Panc1 (cell line): ENCODE measurements around the gene RNF186. TPM values are rescaled to one million over a fixed set of nuclear protein-coding genes. Genes with fewer than 3 reads are reported as not detected.

ENCODE experiments used
- ATAC-seq: fragments of 200-7000 bp; cut with Tn5 transposase; 2 replicates; pipeline ENCODE4 v1.9.1; 2020; ENCODE audit warnings: mild to moderate bottlenecking, moderate library complexity
- BruUV-seq: library from RNA; stranded (reverse); fragments of 400-500 nt; replicated peaks from 2 replicates; lab custom pipeline; 2021; lab: Mats Ljungman, UMichigan
- CTCF ChIA-PET: fragments of 300-600 bp; sonication (Branson Sonifier 250); formaldehyde crosslinking; loops from one replicate; lab custom pipeline; 2022; ENCODE audit warnings: antibody characterized with exemption; lab: Charles Lee
- POLR2A ChIA-PET: fragments of 300-600 bp; sonication (Branson Sonifier 250); formaldehyde crosslinking; loops from one replicate; lab custom pipeline; 2022; ENCODE audit warnings: antibody characterized with exemption; lab: Charles Lee
- DNase-seq: peaks from one replicate; pipeline ENCODE4 v3.0.0-alpha.2; 2010; ENCODE audit warnings: low read depth, low spot score
- H3K27ac ChIP-seq: 2 replicates; pipeline ENCODE4 v1.5.1; 2011; ENCODE audit warnings: mild to moderate bottlenecking, low read length, inconsistent platforms
- H3K27me3 ChIP-seq: fragments of 200-500 bp; sonication (Bioruptor generic); 2 replicates; pipeline ENCODE4 v1.6.0; 2014; ENCODE audit warnings: low read length, inconsistent platforms; ENCODE audit not compliant: control insufficient read depth, insufficient read depth
- H3K36me3 ChIP-seq: fragments of 200-500 bp; sonication (Bioruptor generic); 2 replicates; pipeline ENCODE4 v1.5.1; 2014; ENCODE audit warnings: inconsistent platforms, mild to moderate bottlenecking, low read length, moderate library complexity; ENCODE audit not compliant: control insufficient read depth, insufficient read depth
- H3K4me1 ChIP-seq: 2 replicates; pipeline ENCODE4 v1.5.1; 2011; ENCODE audit warnings: inconsistent platforms, mild to moderate bottlenecking, low read length, moderate library complexity; ENCODE audit not compliant: control insufficient read depth, insufficient read depth
- H3K4me3 ChIP-seq, 2 experiments: 2 replicates each; pipeline ENCODE4 v1.5.1; 2011 to 2012; ENCODE audit warnings: low read depth in 2 of 2, low read length in 2 of 2, mild to moderate bottlenecking in 2 of 2, inconsistent platforms in 1 of 2, moderate library complexity in 1 of 2
- H3K9me3 ChIP-seq: fragments of 200-500 bp; sonication (Bioruptor generic); 2 replicates; pipeline ENCODE4 v1.5.1; 2014; ENCODE audit warnings: low read depth, mild to moderate bottlenecking, inconsistent platforms, low read length, moderate library complexity; ENCODE audit not compliant: control insufficient read depth, insufficient read depth
- POLR2AphosphoS5 ChIP-seq: IDR thresholded peaks from 2 replicates; pipeline ENCODE4 v1.6.1; 2012; ENCODE audit warnings: mild to moderate bottlenecking, low read depth, low read length, moderate library complexity
- SIN3A ChIP-seq: IDR thresholded peaks from 2 replicates; pipeline ENCODE4 v1.6.1; 2012; ENCODE audit warnings: low read depth, mild to moderate bottlenecking, low read length, moderate library complexity, borderline replicate concordance; ENCODE audit not compliant: insufficient read depth
- TCF7L2 ChIP-seq: IDR thresholded peaks from 2 replicates; pipeline ENCODE4 v1.6.1; 2011; ENCODE audit warnings: mild to moderate bottlenecking, low read depth, low read length, inconsistent platforms
- in situ Hi-C: cut with HindIII; loops from 2 replicates; pipeline ENCODE4 v1.10.0; 2016; ENCODE audit warnings: low sequenced_read_pairs, low pct_unique_long_range_greater_than_20kb
- intact Hi-C: fragments of 100-400 bp; cut with micrococcal nuclease; formaldehyde crosslinking; loops from one replicate; pipeline ENCODE4 v1.10.0; 2022; ENCODE audit not compliant: unreplicated experiment
- total RNA-seq: library from RNA; stranded (reverse); gene quantifications from one replicate; pipeline ENCODE4 v1.2.1, GENCODE V29; 2021; ENCODE audit not compliant: unreplicated experiment
- TF ChIP-seq, protein P1 (sequence below), 2 experiments: IDR thresholded peaks; 2 replicates each; pipeline ENCODE4 v1.6.1; 2011 to 2012; ENCODE audit warnings: low read depth in 2 of 2, control low read depth in 1 of 2, low read length in 1 of 2, mild to moderate bottlenecking in 1 of 2, moderate library complexity in 1 of 2; ENCODE audit not compliant: insufficient read depth in 1 of 2
- TF ChIP-seq, protein P2 (sequence below): fragments of 450-650 bp; IDR thresholded peaks from 2 replicates; pipeline ENCODE4 v1.5.1; 2017; ENCODE audit warnings: mild to moderate bottlenecking

The RNF186 gene
- total RNA-seq, 1 experiment from 2014 or later, result not detected

DNA sequence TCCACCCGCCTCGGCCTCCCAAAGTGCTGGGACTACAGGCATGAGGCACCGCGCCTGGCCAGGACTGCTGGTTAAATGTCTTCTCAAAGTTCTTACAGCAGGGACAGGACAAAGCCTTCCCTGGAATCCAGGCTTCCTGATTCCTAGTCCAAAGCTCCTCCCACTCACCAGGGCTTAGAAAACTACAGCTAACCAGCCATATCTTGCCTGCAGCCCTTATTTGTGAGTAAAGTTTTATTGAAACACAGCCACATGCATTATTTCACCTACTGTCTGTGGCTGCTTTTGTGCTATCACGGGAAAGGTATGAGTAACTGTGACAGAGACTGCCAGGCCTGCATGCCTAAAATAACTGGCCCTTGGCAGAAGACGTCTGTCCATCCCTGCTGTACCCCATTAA lies 39.8 kb downstream of the RNF186 start:
- CTCF ChIA-PET, result no interaction called here

DNA sequence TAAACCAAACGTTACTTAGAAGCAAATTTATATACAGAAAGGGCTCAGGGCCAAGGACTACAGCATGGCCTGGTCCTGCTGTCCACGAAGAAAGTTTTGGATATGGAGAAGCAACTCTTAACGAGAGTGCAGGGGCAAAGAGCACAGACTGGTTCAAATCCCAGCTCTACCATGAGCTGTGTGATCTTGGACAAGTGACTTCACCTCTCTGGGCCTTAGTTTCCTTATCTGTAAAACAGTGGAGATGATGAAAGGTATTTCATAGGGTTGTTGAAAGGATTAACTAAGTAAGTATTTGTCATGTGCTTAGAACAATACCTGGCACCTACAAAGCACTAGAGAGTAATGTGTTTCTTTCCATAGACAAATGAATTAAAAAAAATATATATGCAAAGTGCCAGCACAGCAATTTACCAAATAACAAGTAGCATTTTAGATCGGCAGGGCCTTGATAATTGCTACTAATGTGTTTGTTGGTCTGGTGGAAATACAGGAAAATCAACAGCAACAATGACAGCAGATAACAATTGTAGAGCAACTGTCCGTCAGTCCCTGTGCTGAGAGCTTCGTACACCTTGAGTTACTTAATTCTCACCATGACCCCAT lies 40.8 kb downstream of the RNF186 start:
- no peak overlapping the region for H3K27ac ChIP-seq
- no TSS peak for BruUV-seq
- TF ChIP-seq, protein P1, sequence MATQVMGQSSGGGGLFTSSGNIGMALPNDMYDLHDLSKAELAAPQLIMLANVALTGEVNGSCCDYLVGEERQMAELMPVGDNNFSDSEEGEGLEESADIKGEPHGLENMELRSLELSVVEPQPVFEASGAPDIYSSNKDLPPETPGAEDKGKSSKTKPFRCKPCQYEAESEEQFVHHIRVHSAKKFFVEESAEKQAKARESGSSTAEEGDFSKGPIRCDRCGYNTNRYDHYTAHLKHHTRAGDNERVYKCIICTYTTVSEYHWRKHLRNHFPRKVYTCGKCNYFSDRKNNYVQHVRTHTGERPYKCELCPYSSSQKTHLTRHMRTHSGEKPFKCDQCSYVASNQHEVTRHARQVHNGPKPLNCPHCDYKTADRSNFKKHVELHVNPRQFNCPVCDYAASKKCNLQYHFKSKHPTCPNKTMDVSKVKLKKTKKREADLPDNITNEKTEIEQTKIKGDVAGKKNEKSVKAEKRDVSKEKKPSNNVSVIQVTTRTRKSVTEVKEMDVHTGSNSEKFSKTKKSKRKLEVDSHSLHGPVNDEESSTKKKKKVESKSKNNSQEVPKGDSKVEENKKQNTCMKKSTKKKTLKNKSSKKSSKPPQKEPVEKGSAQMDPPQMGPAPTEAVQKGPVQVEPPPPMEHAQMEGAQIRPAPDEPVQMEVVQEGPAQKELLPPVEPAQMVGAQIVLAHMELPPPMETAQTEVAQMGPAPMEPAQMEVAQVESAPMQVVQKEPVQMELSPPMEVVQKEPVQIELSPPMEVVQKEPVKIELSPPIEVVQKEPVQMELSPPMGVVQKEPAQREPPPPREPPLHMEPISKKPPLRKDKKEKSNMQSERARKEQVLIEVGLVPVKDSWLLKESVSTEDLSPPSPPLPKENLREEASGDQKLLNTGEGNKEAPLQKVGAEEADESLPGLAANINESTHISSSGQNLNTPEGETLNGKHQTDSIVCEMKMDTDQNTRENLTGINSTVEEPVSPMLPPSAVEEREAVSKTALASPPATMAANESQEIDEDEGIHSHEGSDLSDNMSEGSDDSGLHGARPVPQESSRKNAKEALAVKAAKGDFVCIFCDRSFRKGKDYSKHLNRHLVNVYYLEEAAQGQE (IDR thresholded peaks at IDR 0.05; ENCODE audit: insufficient read depth in 1 of 2, low read depth in 2 of 2, low read length in 1 of 2), result no peak
- no peak for TF ChIP-seq TCF7L2
- TF ChIP-seq POLR2AphosphoS5, result no peak
- no peak for TF ChIP-seq SIN3A
- TF ChIP-seq, protein P2, sequence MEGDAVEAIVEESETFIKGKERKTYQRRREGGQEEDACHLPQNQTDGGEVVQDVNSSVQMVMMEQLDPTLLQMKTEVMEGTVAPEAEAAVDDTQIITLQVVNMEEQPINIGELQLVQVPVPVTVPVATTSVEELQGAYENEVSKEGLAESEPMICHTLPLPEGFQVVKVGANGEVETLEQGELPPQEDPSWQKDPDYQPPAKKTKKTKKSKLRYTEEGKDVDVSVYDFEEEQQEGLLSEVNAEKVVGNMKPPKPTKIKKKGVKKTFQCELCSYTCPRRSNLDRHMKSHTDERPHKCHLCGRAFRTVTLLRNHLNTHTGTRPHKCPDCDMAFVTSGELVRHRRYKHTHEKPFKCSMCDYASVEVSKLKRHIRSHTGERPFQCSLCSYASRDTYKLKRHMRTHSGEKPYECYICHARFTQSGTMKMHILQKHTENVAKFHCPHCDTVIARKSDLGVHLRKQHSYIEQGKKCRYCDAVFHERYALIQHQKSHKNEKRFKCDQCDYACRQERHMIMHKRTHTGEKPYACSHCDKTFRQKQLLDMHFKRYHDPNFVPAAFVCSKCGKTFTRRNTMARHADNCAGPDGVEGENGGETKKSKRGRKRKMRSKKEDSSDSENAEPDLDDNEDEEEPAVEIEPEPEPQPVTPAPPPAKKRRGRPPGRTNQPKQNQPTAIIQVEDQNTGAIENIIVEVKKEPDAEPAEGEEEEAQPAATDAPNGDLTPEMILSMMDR, result no peak
- ChIA-PET POLR2A (no interaction called here), CTCF (no interaction called here)
- H3K4me3 ChIP-seq, result no peak overlapping the region
- H3K9me3 ChIP-seq, result no peaks in the 10 kb centered on the region
- in situ Hi-C loops, result no loop called here
- no peaks in the 10 kb centered on the region for H3K36me3 ChIP-seq
- intact Hi-C loops, result no loop called here
- ATAC-seq (no peak), DNase-seq (no peak)
- H3K4me1 ChIP-seq, result no peaks in the 10 kb centered on the region
- no peaks in the 10 kb centered on the region for H3K27me3 ChIP-seq

More for the DNA sequence above, 39.8 kb downstream of the RNF186 start:
- intact Hi-C loops, result no loop called here
- BruUV-seq, result no TSS peak
- no peak for DNase-seq
- Histone ChIP-seq H3K4me1 (no peaks in the 10 kb centered on the region), H3K27ac (no peak overlapping the region), H3K4me3 (no peak overlapping the region), H3K9me3 (no peaks in the 10 kb centered on the region), H3K27me3 (no peaks in the 10 kb centered on the region), H3K36me3 (no peaks in the 10 kb centered on the region)
- POLR2A ChIA-PET, result no interaction called here
- no peak for ATAC-seq
- TF ChIP-seq SIN3A, result no peak
- TF ChIP-seq, protein P2, result no peak
- TF ChIP-seq POLR2AphosphoS5, result no peak
- TF ChIP-seq TCF7L2, result no peak
- TF ChIP-seq, protein P1 (IDR thresholded peaks at IDR 0.05; ENCODE audit: insufficient read depth in 1 of 2, low read depth in 2 of 2, low read length in 1 of 2), result no peak
- in situ Hi-C loops, result no loop called here
